GM19351 (cell line): ENCODE data around the gene SLC34A3.
"Not testable (repeated sequence)": the region's sequence is repeated elsewhere in the genome, so short reads cannot be mapped to it uniquely, and the experiment has no call there.

Source experiments
- ATAC-seq: cut with Tn5 transposase; IDR thresholded peaks from one replicate; pipeline ENCODE4 v1.9.1; 2021; ENCODE audit warnings: mild to moderate bottlenecking, moderate library complexity; ENCODE audit not compliant: unreplicated experiment

SLC34A3 gene

GRCh38 chr9:137241490-137242268 lies 11.0 kb downstream of the SLC34A3 start:
- ATAC-seq: peak; percentile 13

- ATAC-seq: no peak
Measured at GRCh38 chr9:137242269-137243203, 11.8 kb downstream of the SLC34A3 start.

GRCh38 chr9:137243266-137243625 lies 12.5 kb downstream of the SLC34A3 start:
- not testable (repeated sequence) for ATAC-seq

- no peak for ATAC-seq
Measured at GRCh38 chr9:137243626-137244485, 13.2 kb downstream of the SLC34A3 start.

DNA sequence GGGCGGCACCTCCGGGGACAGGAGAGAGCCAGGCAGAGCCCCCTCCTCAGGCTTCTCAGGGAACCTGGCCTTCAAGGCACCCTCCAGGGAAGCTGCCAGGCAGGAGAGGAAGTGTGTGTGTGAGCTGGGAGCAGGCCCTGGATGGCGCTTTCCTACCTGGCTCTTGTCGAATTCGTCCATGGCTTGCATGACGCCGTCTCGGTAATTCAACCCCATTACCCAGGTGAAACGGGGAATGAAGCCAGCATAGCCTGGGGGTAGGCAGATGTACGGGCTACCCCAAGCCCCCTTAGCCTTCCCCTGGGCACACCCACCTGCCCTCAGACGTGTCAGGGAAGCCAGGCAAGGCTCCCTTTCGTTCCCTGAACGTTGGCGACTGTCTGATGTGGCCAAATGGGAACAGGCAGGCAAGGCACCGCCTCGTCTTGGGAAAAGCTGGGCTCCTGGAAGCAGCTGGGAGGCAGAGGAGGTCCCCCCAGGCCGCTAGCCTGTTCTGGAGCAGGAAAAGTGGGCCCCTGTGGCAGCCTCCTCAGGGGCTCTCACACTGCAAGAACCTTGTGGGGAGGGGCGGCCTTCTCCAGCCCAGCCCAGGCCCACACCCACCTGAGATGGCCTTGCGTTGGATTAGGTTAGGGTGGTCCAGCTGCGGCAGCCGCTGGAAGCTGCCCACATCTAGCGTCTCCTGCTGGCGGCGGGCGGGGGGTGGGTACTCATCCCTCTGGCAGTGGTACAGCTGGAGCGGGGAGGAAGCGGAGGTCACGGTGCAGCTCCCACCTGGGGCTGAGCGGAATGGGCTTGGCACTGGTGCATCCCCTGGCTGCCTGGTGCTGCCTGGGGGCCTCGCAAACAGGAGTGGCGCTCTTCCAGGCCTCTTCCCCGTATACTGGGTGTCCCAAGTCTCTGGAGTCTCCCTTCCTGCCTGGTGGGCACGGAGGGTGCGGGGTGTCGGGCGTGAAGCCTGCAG lies 14.1 kb downstream of the SLC34A3 start:
- ATAC-seq: no peak

- ATAC-seq: no peak
Measured at GRCh38 chr9:137245450-137246421, 15.0 kb downstream of the SLC34A3 start.

- ATAC-seq: no peak
Measured at GRCh38 chr9:137247135-137247915, 16.6 kb downstream of the SLC34A3 start.

GRCh38 chr9:137247916-137248175 lies 17.1 kb downstream of the SLC34A3 start:
- ATAC-seq: no peak

DNA sequence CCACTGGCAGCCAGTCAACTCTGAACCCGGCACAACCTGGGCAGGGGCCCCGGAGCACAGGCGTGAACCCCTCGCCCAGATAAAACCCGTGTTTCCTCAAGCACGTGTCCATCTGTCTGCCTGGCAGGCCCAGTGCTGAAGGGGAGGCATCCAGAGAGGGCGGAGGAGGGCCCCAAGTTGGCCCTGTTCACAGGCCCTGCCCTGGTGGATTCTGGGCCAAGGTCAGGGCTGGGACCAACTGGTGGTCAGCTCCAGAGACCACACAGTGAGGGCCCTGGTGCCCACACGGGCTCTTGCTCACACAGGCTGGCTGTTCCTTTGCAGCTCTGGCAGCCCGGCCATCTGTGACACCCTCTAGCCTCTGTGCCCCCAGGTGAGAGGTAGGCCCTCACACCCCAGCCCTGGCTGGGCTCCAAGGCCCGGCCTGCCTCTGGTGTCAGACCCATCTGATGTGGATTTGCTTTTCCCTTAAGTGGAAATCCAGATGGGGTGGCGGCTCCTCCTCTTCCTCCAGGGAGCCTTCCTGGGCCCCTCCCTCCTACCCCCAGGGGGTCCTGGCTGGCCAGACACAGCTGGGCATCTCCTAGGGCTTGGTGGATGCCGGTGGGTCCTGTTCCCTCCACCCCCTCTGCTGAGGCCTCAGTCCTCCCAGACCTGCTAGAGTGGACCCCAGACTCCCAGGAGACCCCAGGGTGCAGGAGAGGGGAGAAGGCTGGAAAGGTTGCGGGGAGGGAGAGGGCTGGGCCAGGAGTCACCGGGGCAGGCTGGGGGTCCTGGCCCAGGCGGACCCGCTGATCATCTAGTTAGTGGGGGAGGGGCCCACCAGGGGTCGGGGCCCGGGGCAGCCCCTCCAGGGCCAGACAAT lies 19.9 kb downstream of the SLC34A3 start:
- no peak for ATAC-seq

DNA sequence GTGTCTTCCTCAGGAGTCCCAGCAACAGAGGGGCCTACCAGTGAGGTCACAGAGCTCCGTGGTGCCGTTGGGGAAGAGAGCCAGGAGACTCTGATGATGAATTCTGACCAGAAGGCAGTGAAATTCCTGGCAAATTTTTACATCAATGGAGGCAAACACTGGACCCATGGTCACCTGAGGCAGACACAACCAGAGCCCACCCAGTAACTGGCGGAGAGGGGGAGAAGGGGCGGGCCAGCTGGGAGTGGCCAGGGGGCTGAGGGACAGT lies 20.4 kb downstream of the SLC34A3 start, which contains the start of gene STPG3:
Gene STPG3, plus strand, starts transcription at position 93 of the 268 bp plus-strand sequence. Its CDS starts 1 bp downstream, at position 94.
- ATAC-seq: no peak

DNA sequence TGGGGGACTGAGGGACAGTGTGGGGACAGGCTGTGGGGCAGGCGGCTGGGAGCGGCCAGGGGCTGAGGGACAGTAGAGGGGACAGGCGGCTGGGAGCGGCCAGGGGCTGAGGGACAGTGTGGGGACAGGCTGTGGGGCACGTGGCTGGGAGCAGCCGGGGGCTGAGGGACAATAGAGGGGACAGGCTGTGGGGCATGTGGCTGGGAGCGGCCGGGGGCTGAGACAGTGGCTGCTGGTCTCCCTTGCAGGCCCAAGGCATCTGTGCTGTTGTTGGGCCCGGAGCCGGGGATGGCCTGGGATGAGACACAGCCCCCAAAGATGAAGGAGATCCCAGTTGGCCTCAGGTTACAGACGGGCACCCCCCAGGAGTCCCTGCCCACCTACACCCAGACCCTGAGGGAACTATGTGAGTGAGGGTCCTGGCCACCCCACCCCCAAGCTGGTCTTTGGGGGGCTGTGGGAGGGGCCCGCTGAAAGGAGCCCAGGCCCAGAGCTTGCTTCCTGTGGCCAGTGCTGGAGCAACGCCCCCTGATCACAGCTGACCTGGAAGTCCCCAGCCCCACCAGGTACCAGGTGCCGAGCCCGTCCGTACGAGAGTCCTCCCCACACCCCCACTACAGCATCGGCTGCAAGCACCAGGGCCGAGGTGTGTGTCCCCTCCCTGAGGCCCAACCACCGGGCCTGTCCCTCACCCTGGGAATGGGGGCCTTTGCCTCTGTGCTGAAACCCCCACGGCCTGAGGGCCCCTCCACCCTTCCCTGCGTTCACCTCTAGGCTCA lies 21.0 kb downstream of the SLC34A3 start:
- ATAC-seq: no peak

GRCh38 chr9:137252555-137253506 lies 22.1 kb downstream of the SLC34A3 start:
- no peak for ATAC-seq

DNA sequence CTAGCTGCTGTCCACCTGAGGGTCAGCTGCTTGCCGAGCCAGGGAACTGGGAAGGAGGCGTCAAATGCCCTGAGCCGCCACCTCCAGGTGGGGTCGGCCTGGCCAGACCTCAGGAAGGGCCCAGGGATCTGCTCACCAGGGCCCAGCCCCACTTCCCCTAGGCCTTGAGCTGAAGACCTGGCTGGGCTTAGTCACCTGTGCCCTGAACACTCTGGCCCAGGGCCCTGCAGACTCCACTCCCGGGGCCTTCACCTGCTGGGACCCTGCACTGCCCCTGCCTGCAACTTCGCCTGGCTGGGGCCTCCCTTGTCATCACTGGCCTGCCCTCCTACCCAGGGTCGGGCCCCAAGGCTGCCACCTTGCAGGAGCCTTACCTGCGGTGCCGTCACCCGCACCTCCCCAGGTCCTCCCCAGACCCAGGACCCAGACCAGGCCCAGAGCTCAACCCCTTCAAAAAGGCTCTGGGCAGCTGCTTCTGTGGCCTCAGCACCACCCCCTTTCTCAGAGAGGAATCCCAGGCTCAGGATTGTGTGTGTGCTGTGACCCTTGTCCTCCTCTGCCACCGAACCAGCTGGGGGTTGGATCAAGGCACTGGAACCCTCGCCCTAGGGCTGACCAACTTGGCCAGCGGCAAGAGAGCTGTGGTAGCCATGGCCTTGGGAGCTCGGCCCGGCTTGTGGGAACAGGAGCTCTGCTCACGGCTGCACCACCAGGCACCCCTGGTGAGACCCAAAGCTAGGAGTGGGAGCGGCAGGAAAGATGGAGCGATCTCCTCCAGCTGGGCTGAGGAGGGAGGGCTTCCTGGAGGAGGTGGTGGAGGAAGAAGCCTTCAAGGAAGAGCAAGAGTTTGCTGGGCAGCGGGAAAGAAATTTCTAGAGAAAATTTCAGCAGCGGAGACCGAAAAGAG lies 23.3 kb downstream of the SLC34A3 start:
- ATAC-seq: no peak

DNA sequence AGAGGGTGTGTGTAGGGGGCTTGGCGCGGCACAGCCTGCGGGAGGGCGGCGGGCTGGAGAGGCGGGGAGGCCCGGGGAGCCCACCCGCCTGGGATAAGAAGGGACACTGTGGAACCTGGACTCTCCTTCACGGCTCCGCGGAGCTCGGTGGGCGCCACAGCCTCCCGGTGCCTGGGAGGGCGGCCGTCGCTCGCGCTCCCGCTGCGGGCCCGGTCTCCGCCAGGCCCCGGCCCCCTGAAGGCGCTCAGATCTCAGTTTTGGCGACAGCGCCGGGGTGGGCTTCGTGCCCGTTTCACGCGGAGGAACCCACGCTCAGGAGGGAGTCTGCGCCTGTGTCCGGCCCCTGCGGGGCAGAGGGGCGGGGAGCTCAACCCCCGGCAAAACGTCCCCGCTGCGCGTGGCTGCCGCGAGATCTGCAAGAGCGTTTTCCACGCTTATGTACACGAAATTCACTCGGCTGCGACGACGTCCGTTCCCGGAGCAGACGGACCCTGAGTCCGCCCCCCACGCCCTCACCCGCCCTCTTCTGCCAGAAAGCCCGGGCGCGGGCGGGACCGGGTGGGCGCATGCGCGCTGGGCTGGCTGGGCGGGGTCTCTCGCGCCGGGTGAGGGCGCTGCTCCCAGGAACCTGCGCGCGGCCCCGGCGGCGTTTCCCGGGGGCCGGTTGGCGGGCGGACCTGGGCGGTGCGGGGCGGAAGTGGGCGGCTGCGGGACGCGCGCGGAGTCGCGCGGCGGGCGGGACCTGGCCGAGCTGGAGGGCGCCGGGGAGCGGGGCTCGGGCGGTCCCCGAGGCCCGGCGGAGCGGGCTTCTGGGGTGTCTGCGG lies 24.1 kb downstream of the SLC34A3 start, which contains the start of gene NELFB:
Gene NELFB, plus strand, starts transcription at position 704 of the 824 bp plus-strand sequence.
- ATAC-seq: peak; percentile 77
